HEK293 (cell line): Measurements from ENCODE around the gene MAML1.

ENCODE experiments used
- CTCF ChIA-PET: fragments of 350-600 bp; formaldehyde crosslinking; extraction: SDS; loops from one replicate; lab custom pipeline; 2021; ENCODE audit warnings: antibody characterized with exemption; lab: Yijun Ruan, JAX
- POLR2A ChIA-PET: fragments of 300-600 bp; formaldehyde crosslinking; extraction: SDS; loops from one replicate; lab custom pipeline; 2020; ENCODE audit warnings: antibody characterized with exemption, inconsistent platforms; lab: Yijun Ruan, JAX
- H3K27ac ChIP-seq: fragments of 200-500 bp; sonication (Bioruptor generic); 2 replicates; pipeline ENCODE4 v1.5.1; 2014; ENCODE audit warnings: low read depth, low read length, control low read depth, inconsistent platforms; ENCODE audit errors: extremely low read depth
- H3K36me3 ChIP-seq, 2 experiments: fragments of 200-500 bp in 1 of 2; sonication (Bioruptor generic) in 1 of 2; 1 replicate in 1 of 2; 2 replicates in 1 of 2; pipeline ENCODE4 v1.5.1; 2014 to 2017; ENCODE audit warnings: inconsistent platforms in 2 of 2, low read length in 2 of 2; ENCODE audit not compliant: control insufficient read depth in 2 of 2, insufficient read depth in 1 of 2
- H3K4me1 ChIP-seq: fragments of 200-500 bp; sonication (Bioruptor generic); 2 replicates; pipeline ENCODE4 v1.5.1; 2014; ENCODE audit warnings: mild to moderate bottlenecking, low read length, inconsistent platforms; ENCODE audit not compliant: control insufficient read depth, insufficient read depth
- H3K4me3 ChIP-seq: 2 replicates; pipeline ENCODE4 v1.5.1; 2011; ENCODE audit warnings: low read depth, mild to moderate bottlenecking, control low read depth, low read length, moderate library complexity
- H3K9me3 ChIP-seq: fragments of 200-500 bp; sonication (Bioruptor generic); 2 replicates; pipeline ENCODE4 v1.5.1; 2014; ENCODE audit warnings: low read depth, low read length, inconsistent platforms; ENCODE audit not compliant: control insufficient read depth, insufficient read depth
- HOXD13 ChIP-seq: sonication (generic); formaldehyde crosslinking; IDR thresholded peaks from 2 replicates; pipeline ENCODE4 v1.8.0; 2022; ENCODE audit warnings: missing genetic modification reagents, borderline replicate concordance
- KLF9 ChIP-seq: fragments of 450-650 bp; formaldehyde crosslinking; IDR thresholded peaks from 2 replicates; pipeline ENCODE4 v1.5.1; 2016; ENCODE audit warnings: missing biosample characterization, missing genetic modification characterization, low read depth
- RBAK ChIP-seq: fragments of 450-650 bp; formaldehyde crosslinking; IDR thresholded peaks from 2 replicates; pipeline ENCODE4 v1.5.1; 2016; ENCODE audit warnings: missing biosample characterization, missing genetic modification characterization
- REPIN1 ChIP-seq: fragments of 450-650 bp; formaldehyde crosslinking; IDR thresholded peaks from 2 replicates; pipeline ENCODE4 v1.5.1; 2017; ENCODE audit warnings: missing biosample characterization, missing genetic modification characterization, low read depth
- SETDB1 ChIP-seq: IDR thresholded peaks from one replicate; pipeline ENCODE4 v1.6.1; 2017; ENCODE audit warnings: mild to moderate bottlenecking, low read length, moderate library complexity, mixed read lengths; ENCODE audit not compliant: insufficient read length
- TRIM28 ChIP-seq: IDR thresholded peaks from 2 replicates; pipeline ENCODE4 v1.6.1; 2011; ENCODE audit warnings: low read length, control low read depth, borderline replicate concordance
- ZBTB8A ChIP-seq: fragments of 450-650 bp; formaldehyde crosslinking; IDR thresholded peaks from 2 replicates; pipeline ENCODE4 v1.5.1; 2016; ENCODE audit warnings: missing biosample characterization, missing genetic modification characterization
- ZFP69B ChIP-seq: fragments of 450-650 bp; formaldehyde crosslinking; IDR thresholded peaks from 2 replicates; pipeline ENCODE4 v1.5.1; 2016; ENCODE audit warnings: missing biosample characterization, missing genetic modification characterization
- ZNF157 ChIP-seq: fragments of 450-650 bp; formaldehyde crosslinking; IDR thresholded peaks from 2 replicates; pipeline ENCODE4 v1.5.1; 2016; ENCODE audit warnings: missing biosample characterization, missing genetic modification characterization
- ZNF214 ChIP-seq: fragments of 450-650 bp; formaldehyde crosslinking; IDR thresholded peaks from 2 replicates; pipeline ENCODE4 v1.5.1; 2017; ENCODE audit warnings: missing biosample characterization, mild to moderate bottlenecking, missing genetic modification characterization, borderline replicate concordance
- ZNF223 ChIP-seq: fragments of 450-650 bp; formaldehyde crosslinking; IDR thresholded peaks from 2 replicates; pipeline ENCODE4 v1.5.1; 2016; ENCODE audit warnings: missing biosample characterization, missing genetic modification characterization
- ZNF248 ChIP-seq: fragments of 450-650 bp; formaldehyde crosslinking; IDR thresholded peaks from 2 replicates; pipeline ENCODE4 v1.5.1; 2017; ENCODE audit warnings: missing biosample characterization, missing genetic modification characterization
- ZNF274 ChIP-seq, 2 experiments: fragments of 200-500 bp in 1 of 2; fragments of 450-650 bp in 1 of 2; sonication (Bioruptor generic) in 1 of 2; formaldehyde crosslinking in 1 of 2; IDR thresholded peaks; 2 replicates each; pipeline versions ENCODE4 v1.5.1 to v1.6.1; 2014 to 2016; ENCODE audit warnings: borderline replicate concordance in 1 of 2, inconsistent platforms in 1 of 2, low read length in 1 of 2, missing biosample characterization in 1 of 2, missing genetic modification characterization in 1 of 2
- ZNF302 ChIP-seq: fragments of 450-650 bp; formaldehyde crosslinking; IDR thresholded peaks from 2 replicates; pipeline ENCODE4 v1.5.1; 2016; ENCODE audit warnings: missing biosample characterization, missing genetic modification characterization, low read depth
- ZNF350 ChIP-seq: fragments of 450-650 bp; formaldehyde crosslinking; IDR thresholded peaks from 2 replicates; pipeline ENCODE4 v1.5.0; 2017; ENCODE audit warnings: missing biosample characterization, mild to moderate bottlenecking, missing genetic modification characterization
- ZNF391 ChIP-seq: fragments of 450-650 bp; formaldehyde crosslinking; IDR thresholded peaks from 2 replicates; pipeline ENCODE4 v1.5.1; 2016; ENCODE audit warnings: low read depth, missing biosample characterization, missing genetic modification characterization, borderline replicate concordance
- ZNF404 ChIP-seq: fragments of 450-650 bp; formaldehyde crosslinking; IDR thresholded peaks from 2 replicates; pipeline ENCODE4 v1.5.1; 2017; ENCODE audit warnings: missing biosample characterization, missing genetic modification characterization
- ZNF501 ChIP-seq: fragments of 450-650 bp; formaldehyde crosslinking; IDR thresholded peaks from 2 replicates; pipeline ENCODE4 v1.5.1; 2016; ENCODE audit warnings: missing biosample characterization, missing genetic modification characterization
- ZNF530 ChIP-seq: fragments of 450-650 bp; formaldehyde crosslinking; IDR thresholded peaks from 2 replicates; pipeline ENCODE4 v1.5.1; 2016; ENCODE audit warnings: low read depth, missing biosample characterization, missing genetic modification characterization
- ZNF544 ChIP-seq: fragments of 450-650 bp; formaldehyde crosslinking; IDR thresholded peaks from 2 replicates; pipeline ENCODE4 v1.5.0; 2017; ENCODE audit warnings: missing biosample characterization, missing genetic modification characterization
- ZNF548 ChIP-seq: fragments of 450-650 bp; formaldehyde crosslinking; IDR thresholded peaks from 2 replicates; pipeline ENCODE4 v1.5.1; 2016; ENCODE audit warnings: missing biosample characterization, missing genetic modification characterization
- ZNF600 ChIP-seq: fragments of 450-650 bp; formaldehyde crosslinking; IDR thresholded peaks from 2 replicates; pipeline ENCODE4 v1.5.1; 2016; ENCODE audit warnings: missing biosample characterization, missing genetic modification characterization
- ZNF658 ChIP-seq: fragments of 450-650 bp; formaldehyde crosslinking; IDR thresholded peaks from 2 replicates; pipeline ENCODE4; 2016; ENCODE audit warnings: missing biosample characterization, missing genetic modification characterization
- ZNF777 ChIP-seq: fragments of 450-650 bp; formaldehyde crosslinking; IDR thresholded peaks from 2 replicates; pipeline ENCODE4 v1.5.1; 2017; ENCODE audit warnings: missing biosample characterization, missing genetic modification characterization, borderline replicate concordance
- ZNF792 ChIP-seq: fragments of 450-650 bp; formaldehyde crosslinking; IDR thresholded peaks from 2 replicates; pipeline ENCODE4 v1.5.1; 2016; ENCODE audit warnings: missing biosample characterization, missing genetic modification characterization
- ZXDB ChIP-seq: fragments of 450-650 bp; formaldehyde crosslinking; IDR thresholded peaks from 2 replicates; pipeline ENCODE4 v1.5.1; 2016; ENCODE audit warnings: missing biosample characterization, missing genetic modification characterization
- TF ChIP-seq, protein P1 (sequence below): fragments of 450-650 bp; formaldehyde crosslinking; IDR thresholded peaks from 2 replicates; pipeline ENCODE4 v1.5.1; 2016; ENCODE audit warnings: missing biosample characterization, missing genetic modification characterization
- TF ChIP-seq, protein P2 (sequence below): fragments of 450-650 bp; formaldehyde crosslinking; IDR thresholded peaks from 2 replicates; pipeline ENCODE4 v1.5.1; 2017; ENCODE audit warnings: missing biosample characterization, missing genetic modification characterization
- TF ChIP-seq, protein P3 (sequence below): fragments of 450-650 bp; IDR thresholded peaks from 2 replicates; pipeline ENCODE4 v1.5.1; 2018; ENCODE audit warnings: missing biosample characterization, missing genetic modification characterization

Gene MAML1

DNA sequence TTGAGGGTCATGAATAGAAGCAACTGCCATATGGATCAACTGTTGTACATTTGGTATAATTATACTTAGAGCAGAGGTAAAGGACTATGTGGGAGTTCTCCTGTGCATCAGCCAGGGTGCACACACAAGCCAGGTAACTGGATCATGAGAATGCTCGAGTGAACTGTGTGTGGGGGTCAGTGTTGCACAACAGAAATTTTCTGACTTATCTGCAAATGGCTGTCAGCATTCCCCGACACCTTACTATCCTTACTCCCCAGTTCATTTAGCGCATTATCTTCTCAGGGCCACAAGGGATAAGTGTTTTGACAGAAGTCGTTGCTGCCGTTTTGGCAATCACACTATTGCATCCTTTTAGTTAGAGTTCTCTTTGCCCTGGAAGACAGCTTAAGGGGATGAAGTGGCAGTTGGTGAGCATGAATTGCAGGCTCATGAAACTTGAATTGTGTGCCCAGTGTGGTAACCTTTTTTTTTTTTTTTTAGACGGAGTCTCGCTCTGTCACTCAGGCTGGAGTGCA, 32.2 kb upstream of the MAML1 start (continued):
- no peak for TF ChIP-seq ZNF777
- TF ChIP-seq, all 188 proteins: peak for 4

DNA sequence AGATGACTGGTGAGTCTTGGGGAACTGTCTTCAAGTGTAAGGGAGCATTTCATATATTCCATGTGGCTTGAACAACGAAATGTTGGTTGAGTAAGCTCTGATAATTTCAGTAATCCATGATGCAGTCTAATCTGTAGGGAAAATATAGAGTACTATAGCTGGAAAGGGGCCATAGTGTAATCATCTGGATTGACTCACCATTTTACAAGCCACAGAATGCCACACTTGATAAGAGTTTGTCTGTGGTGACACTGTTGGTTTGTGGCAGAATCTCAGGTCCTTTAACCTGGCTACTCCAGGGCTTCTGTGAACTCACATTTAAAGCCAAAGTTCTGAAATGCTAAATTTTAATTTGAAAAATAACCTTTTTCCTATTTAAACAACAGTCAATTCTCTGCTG, 16.3 kb upstream of the MAML1 start:
- Histone ChIP-seq H3K4me1 (no peaks in the 10 kb centered on the region), H3K4me3 (no peak overlapping the region), H3K9me3 (no peaks in the 10 kb centered on the region), H3K27ac (no peak overlapping the region), H3K36me3 (peaks cover 88 to 97% of the 10 kb centered on the region in 2 experiments)
- TF ChIP-seq ZNF274 (IDR thresholded peaks at IDR 0.05; ENCODE audit: low read length) (no peak), ZNF274 (tag by site-specific recombination; IDR thresholded peaks at IDR 0.05; ENCODE audit: borderline replicate concordance) (no peak), REPIN1 (tag by site-specific recombination) (no peak)
- CTCF ChIA-PET = no interaction called here
- POLR2A ChIA-PET = interaction anchor here (1.6 kb wide), 1 partner anchor 16 kb away, joined by 4 read pairs; the partner anchor contains the start of gene MAML1

DNA sequence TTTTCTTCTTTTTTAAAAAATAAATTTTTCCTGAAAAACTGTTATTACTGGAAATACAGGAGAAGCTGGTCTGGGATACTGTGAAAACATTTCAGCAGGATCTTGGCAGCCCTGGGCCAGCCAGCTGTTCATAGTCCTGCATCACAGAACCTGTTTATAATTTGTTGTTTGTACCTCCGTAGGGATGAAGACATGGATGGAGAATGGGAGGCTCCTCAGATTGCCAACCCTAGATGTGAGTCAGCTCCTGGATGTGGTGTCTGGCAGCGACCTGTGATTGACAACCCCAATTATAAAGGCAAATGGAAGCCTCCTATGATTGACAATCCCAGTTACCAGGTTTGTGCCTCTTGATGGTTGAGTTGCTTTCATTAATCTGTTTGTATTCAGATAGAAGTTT, 12.4 kb upstream of the MAML1 start:
- ChIA-PET POLR2A (interaction anchor here (0.6 to 1.6 kb wide), 2 partner anchors 97 to 633 kb away, joined by 3 to 4 read pairs; partner anchors contain the start of genes GFPT2 and HNRNPH1), CTCF (interaction anchor here (0.6 kb wide), 1 partner anchor 87 kb away, joined by 3 read pairs; no protein-coding TSS in a partner anchor)
- Histone ChIP-seq H3K4me3 (no peak overlapping the region), H3K9me3 (no peaks in the 10 kb centered on the region), H3K27ac (no peak overlapping the region), H3K4me1 (no peaks in the 10 kb centered on the region), H3K36me3 (peaks cover 92 to 95% of the 10 kb centered on the region in 2 experiments)
- TF ChIP-seq ZNF404 (tag by site-specific recombination) = no peak
- TF ChIP-seq ZNF544 (tag by site-specific recombination) = no peak
- TF ChIP-seq ZNF391 = no peak
- TF ChIP-seq ZNF548 (tag by site-specific recombination) = no peak
- TF ChIP-seq ZNF530 = no peak
- no peak for TF ChIP-seq RBAK (tag by site-specific recombination)
- no peak for TF ChIP-seq ZNF792 (tag by site-specific recombination)

DNA sequence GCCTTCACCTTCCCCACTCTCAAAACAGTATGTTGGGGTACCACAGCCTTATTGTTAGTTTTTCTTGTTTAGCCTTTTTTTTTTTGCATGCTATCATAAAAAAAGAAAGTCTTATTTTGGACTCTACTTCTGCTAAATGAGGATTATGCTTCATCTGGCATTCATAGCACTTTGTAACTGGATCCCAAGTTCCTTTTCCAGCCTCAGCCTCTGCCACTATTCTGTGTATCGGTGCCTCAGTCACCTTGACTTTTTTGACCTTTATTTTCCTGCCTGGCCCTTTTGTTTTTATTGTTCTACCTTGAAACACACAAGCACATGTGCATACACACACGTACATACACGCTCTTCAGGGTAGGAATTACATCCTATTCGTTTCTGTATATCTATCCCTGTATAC, 8.5 kb upstream of the MAML1 start:
- POLR2A ChIA-PET = no interaction called here
- H3K36me3 ChIP-seq = peaks cover 86 to 96% of the 10 kb centered on the region in 2 experiments

More for the DNA sequence above, 8.5 kb upstream of the MAML1 start:
- no peaks in the 10 kb centered on the region for H3K9me3 ChIP-seq
- CTCF ChIA-PET = no interaction called here
- TF ChIP-seq ZNF600 (tag by site-specific recombination) (no peak), ZNF658 (tag by site-specific recombination) (no peak), ZFP69B (tag by site-specific recombination) (no peak), ZNF404 (tag by site-specific recombination) (no peak), ZNF223 (tag by site-specific recombination) (no peak), ZNF214 (tag by site-specific recombination) (no peak), ZNF248 (tag by site-specific recombination) (no peak), HOXD13 (CRISPR knock-in tag) (no peak), TRIM28 (no peak), SETDB1 (no peak), ZBTB8A (tag by site-specific recombination) (no peak), ZNF501 (no peak), ZNF350 (tag by site-specific recombination) (no peak), ZNF157 (no peak), ZXDB (tag by site-specific recombination) (no peak), KLF9 (tag by site-specific recombination) (no peak), ZNF302 (tag by site-specific recombination) (no peak)
- TF ChIP-seq, protein P1, sequence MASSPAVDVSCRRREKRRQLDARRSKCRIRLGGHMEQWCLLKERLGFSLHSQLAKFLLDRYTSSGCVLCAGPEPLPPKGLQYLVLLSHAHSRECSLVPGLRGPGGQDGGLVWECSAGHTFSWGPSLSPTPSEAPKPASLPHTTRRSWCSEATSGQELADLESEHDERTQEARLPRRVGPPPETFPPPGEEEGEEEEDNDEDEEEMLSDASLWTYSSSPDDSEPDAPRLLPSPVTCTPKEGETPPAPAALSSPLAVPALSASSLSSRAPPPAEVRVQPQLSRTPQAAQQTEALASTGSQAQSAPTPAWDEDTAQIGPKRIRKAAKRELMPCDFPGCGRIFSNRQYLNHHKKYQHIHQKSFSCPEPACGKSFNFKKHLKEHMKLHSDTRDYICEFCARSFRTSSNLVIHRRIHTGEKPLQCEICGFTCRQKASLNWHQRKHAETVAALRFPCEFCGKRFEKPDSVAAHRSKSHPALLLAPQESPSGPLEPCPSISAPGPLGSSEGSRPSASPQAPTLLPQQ (tag by site-specific recombination) = no peak
- TF ChIP-seq, protein P2, sequence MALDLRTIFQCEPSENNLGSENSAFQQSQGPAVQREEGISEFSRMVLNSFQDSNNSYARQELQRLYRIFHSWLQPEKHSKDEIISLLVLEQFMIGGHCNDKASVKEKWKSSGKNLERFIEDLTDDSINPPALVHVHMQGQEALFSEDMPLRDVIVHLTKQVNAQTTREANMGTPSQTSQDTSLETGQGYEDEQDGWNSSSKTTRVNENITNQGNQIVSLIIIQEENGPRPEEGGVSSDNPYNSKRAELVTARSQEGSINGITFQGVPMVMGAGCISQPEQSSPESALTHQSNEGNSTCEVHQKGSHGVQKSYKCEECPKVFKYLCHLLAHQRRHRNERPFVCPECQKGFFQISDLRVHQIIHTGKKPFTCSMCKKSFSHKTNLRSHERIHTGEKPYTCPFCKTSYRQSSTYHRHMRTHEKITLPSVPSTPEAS (tag by site-specific recombination) = no peak
- TF ChIP-seq, protein P3, sequence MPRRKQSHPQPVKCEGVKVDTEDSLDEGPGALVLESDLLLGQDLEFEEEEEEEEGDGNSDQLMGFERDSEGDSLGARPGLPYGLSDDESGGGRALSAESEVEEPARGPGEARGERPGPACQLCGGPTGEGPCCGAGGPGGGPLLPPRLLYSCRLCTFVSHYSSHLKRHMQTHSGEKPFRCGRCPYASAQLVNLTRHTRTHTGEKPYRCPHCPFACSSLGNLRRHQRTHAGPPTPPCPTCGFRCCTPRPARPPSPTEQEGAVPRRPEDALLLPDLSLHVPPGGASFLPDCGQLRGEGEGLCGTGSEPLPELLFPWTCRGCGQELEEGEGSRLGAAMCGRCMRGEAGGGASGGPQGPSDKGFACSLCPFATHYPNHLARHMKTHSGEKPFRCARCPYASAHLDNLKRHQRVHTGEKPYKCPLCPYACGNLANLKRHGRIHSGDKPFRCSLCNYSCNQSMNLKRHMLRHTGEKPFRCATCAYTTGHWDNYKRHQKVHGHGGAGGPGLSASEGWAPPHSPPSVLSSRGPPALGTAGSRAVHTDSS (tag by site-specific recombination) = no peak
- TF ChIP-seq, all 188 proteins: peak for 0
- Histone ChIP-seq H3K4me1 (no peaks in the 10 kb centered on the region), H3K27ac (no peak overlapping the region), H3K4me3 (no peak overlapping the region)
